RWPE2 (cell line): ENCODE data around the gene C1GALT1.
"Not testable (repeated sequence)": the region's sequence is repeated elsewhere in the genome, so short reads cannot be mapped to it uniquely, and the experiment has no call there.

Experiments
- ATAC-seq: fragments of 200-7000 bp; cut with Tn5 transposase; 3 replicates; pipeline ENCODE4 v1.9.1; 2021; ENCODE audit warnings: low read depth
- DNase-seq: peaks from one replicate; pipeline ENCODE4 v3.0.0-alpha.2; 2020; ENCODE audit warnings: low spot score
- H3K27ac ChIP-seq: fragments of 450-650 bp; 2 replicates; pipeline ENCODE4 v1.5.1; 2017; ENCODE audit warnings: mild to moderate bottlenecking; ENCODE audit not compliant: poor library complexity, severe bottlenecking
- H3K27me3 ChIP-seq: fragments of 250-450 bp; sonication (Bioruptor Pico); 2 replicates; pipeline ENCODE4 v1.5.1; 2021; ENCODE audit warnings: mild to moderate bottlenecking, moderate library complexity; ENCODE audit not compliant: insufficient read depth, poor library complexity, severe bottlenecking
- H3K36me3 ChIP-seq: fragments of 250-450 bp; sonication (Bioruptor Pico); 2 replicates; pipeline ENCODE4 v1.5.1; 2020; ENCODE audit warnings: low read depth, mild to moderate bottlenecking, moderate library complexity
- H3K4me1 ChIP-seq: fragments of 250-450 bp; sonication (Bioruptor Pico); 2 replicates; pipeline ENCODE4 v1.5.1; 2021; ENCODE audit warnings: mild to moderate bottlenecking, moderate library complexity; ENCODE audit not compliant: insufficient read depth, poor library complexity, severe bottlenecking
- H3K4me3 ChIP-seq: fragments of 250-450 bp; sonication (Bioruptor Pico); 2 replicates; pipeline ENCODE4 v1.5.1; 2021; ENCODE audit warnings: mild to moderate bottlenecking, moderate library complexity; ENCODE audit not compliant: severe bottlenecking
- H3K9me3 ChIP-seq: fragments of 250-450 bp; sonication (Bioruptor Pico); 2 replicates; pipeline ENCODE4 v1.5.1; 2021; ENCODE audit warnings: mild to moderate bottlenecking, moderate library complexity; ENCODE audit not compliant: severe bottlenecking
- CTCF ChIP-seq: fragments of 450-650 bp; IDR thresholded peaks from one replicate; pipeline ENCODE4 v1.5.1; 2017; ENCODE audit warnings: mild to moderate bottlenecking, moderate library complexity; ENCODE audit not compliant: poor library complexity, severe bottlenecking

Gene C1GALT1

GRCh38 chr7:7151285-7151684, 31.1 kb upstream of the C1GALT1 start:
- H3K27ac ChIP-seq = no peak overlapping the region
- no peaks in the 10 kb centered on the region for H3K36me3 ChIP-seq
- H3K9me3 ChIP-seq = no peaks in the 10 kb centered on the region
- ATAC-seq = no peak
- DNase-seq = no peak
- no peaks in the 10 kb centered on the region for H3K27me3 ChIP-seq
- no peak for TF ChIP-seq CTCF
- H3K4me3 ChIP-seq = no peak overlapping the region
- no peaks in the 10 kb centered on the region for H3K4me1 ChIP-seq

DNA sequence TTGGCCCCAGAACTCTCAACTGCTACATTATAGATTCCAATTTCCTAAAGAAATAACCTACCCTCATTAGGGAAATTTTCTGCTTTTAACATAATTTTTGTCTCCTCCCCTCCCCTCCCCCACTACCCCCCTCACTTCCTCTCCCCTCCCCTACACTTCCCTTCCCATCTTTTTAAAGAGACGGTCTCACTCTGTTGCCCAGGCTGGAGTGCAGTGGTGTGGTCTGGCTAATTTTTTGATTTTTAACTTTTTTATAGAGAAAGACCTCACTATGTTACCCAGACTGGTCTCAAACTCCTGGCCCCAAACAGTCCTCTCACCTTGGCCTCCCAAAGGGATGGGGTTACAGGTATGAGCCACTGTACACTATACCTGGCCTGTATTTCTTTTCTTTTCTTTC, 30.5 kb upstream of the C1GALT1 start:
- Histone ChIP-seq H3K27me3 (no peaks in the 10 kb centered on the region), H3K4me1 (peaks cover under 1% of the 10 kb centered on the region), H3K4me3 (no peak overlapping the region), H3K36me3 (no peaks in the 10 kb centered on the region), H3K9me3 (peaks cover under 1% of the 10 kb centered on the region), H3K27ac (no peak overlapping the region)
- DNase-seq (no peak), ATAC-seq (no peak)
- TF ChIP-seq CTCF = no peak

DNA sequence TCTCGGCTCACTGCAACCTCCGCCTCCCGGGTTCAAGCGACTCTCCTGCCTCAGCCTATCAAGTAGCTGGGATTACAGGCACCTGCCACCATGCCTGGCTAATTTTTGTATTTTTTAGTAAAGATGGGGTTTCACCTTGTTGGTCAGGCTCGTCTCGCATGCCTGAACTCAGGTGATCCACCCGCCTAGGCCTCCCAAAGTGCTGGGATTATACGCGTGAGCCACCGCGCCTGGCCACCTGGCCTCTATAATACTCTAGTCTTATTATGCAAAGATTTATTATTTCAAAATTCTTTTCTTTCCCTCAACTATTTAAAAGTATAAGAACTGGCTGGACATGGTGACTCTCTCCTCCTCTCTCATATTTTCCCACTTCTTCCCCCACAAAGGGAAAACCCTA, 30.0 kb upstream of the C1GALT1 start:
- H3K4me1 ChIP-seq = peaks cover 5% of the 10 kb centered on the region
- no peak for DNase-seq
- ATAC-seq = no peak
- no peak overlapping the region for H3K4me3 ChIP-seq
- no peaks in the 10 kb centered on the region for H3K27me3 ChIP-seq
- no peaks in the 10 kb centered on the region for H3K36me3 ChIP-seq
- TF ChIP-seq CTCF = no peak
- H3K9me3 ChIP-seq = peaks cover 2% of the 10 kb centered on the region
- no peak overlapping the region for H3K27ac ChIP-seq

GRCh38 chr7:7154355-7154754, 28.0 kb upstream of the C1GALT1 start:
- H3K27ac ChIP-seq, ATAC-seq, H3K27me3 ChIP-seq, H3K36me3 ChIP-seq, H3K4me3 ChIP-seq, H3K9me3 ChIP-seq, DNase-seq: not testable (repeated sequence)
- peaks cover 11% of the 10 kb centered on the region for H3K4me1 ChIP-seq

GRCh38 chr7:7156663-7157062, 25.7 kb upstream of the C1GALT1 start:
- Histone ChIP-seq H3K9me3 (peaks cover 2% of the 10 kb centered on the region), H3K4me1 (peaks cover 11% of the 10 kb centered on the region), H3K4me3 (no peak overlapping the region), H3K27me3 (no peaks in the 10 kb centered on the region), H3K36me3 (no peaks in the 10 kb centered on the region), H3K27ac (peak overlapping the region; percentile 42)
- DNase-seq (no peak), ATAC-seq (no peak)
- no peak for TF ChIP-seq CTCF
